ENCODE measurements around the gene JAK3. TPM values are rescaled to one million over a fixed set of nuclear protein-coding genes. Genes with fewer than 3 reads are reported as not detected.

The JAK3 gene
- total and polyA plus RNA-seq, 2 donors (not counting 3 experiments of a cell fraction or from before 2014, with no cell fraction given) = 3.1 to 3.8 TPM

DNA sequence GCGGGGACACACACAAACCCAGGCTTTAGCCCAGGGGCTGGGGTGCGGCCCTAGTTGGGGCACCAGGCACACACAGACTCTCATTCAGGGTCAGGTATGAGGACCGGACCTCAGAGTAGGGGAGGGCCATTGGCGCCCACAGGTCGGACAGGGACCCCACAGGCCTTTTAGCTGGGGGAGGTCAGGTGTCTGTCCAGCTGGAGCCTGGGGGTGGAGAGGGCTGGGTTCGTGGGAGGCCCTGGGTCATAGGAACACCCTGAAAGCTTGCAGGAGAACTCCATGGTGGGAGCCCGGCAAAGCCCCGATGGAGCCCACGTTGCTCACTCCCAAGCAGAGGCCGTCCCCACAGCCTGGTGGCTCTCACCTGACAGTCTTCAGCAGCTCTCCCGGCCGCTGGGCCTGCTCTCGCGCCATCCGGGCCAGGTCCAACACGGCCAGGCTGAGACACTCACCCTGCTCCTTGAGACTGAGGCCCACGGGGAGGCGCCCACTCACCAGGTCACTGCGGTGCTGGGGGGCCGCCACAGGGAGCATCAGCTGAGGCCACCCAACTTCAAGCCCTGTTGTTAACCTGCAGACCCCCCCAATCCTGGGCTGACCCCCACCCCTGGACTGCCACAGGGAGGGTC lies 5.0 kb downstream of the JAK3 start:
- Histone ChIP-seq H3K9me1 (replicated peaks; ENCODE audit: control insufficient read depth, extremely low read depth, insufficient read depth, low read length) (no peaks in the 10 kb centered on the region), H3K27me3 (ENCODE audit: control insufficient read depth in 2 of 2, insufficient read depth in 2 of 2, low read length in 2 of 2) (no peaks in the 10 kb centered on the region), H3K9me3 (replicated peaks; ENCODE audit: control insufficient read depth, insufficient read depth, low read length) (no peaks in the 10 kb centered on the region), H3K4me1 (ENCODE audit: control insufficient read depth, extremely low read depth, insufficient read depth, low read length) (peaks cover 9% of the 10 kb centered on the region), H3K4me2 (ENCODE audit: insufficient read depth, low read length) (peak overlapping the region; percentile 4), H2AFZ (ENCODE audit: low read depth, low read length) (peak overlapping the region; percentile 63), H3K36me3 (ENCODE audit: control insufficient read depth in 2 of 2, extremely low read depth in 1 of 2, insufficient read depth in 2 of 2, low read length in 2 of 2) (no peaks in the 10 kb centered on the region), H3K79me2 (ENCODE audit: control insufficient read depth, insufficient read depth, low read length) (no peaks in the 10 kb centered on the region), H3K27ac (ENCODE audit: insufficient read depth, low read depth, low read length) (no peak overlapping the region), H3K9ac (replicated peaks; ENCODE audit: extremely low read depth, insufficient read depth, low read length) (no peak overlapping the region), H3K4me3 (replicated peaks in 1 of 3; ENCODE audit: insufficient read depth in 1 of 3, low read depth in 1 of 3, low read length in 3 of 3) (no peak overlapping the region), H4K20me1 (replicated peaks; ENCODE audit: control insufficient read depth, extremely low read depth, insufficient read depth, low read length) (no peaks in the 10 kb centered on the region)
- BruUV-seq (replicated peaks) = no TSS peak
- DNase-seq (ENCODE audit: low read depth, low spot score) (no peak), FAIRE-seq (no peak)
- intact Hi-C loops (cut with micrococcal nuclease) (no loop called here), dilution Hi-C loops (cut with MboI; ENCODE audit: extremely low pct_ligation_motif_present, low sequenced_read_pairs) (no loop called here)
- no peak for TF ChIP-seq POLR2AphosphoS5 (IDR thresholded peaks at IDR 0.05; ENCODE audit: insufficient read depth, low read depth, low read length)
- TF ChIP-seq FOS (IDR thresholded peaks at IDR 0.05; ENCODE audit: borderline replicate concordance, insufficient read depth, low read length) = no peak
- no peak for TF ChIP-seq JUN (IDR thresholded peaks at IDR 0.05; ENCODE audit: borderline replicate concordance, insufficient read depth, insufficient read length, low read depth)
- TF ChIP-seq EZH2 (IDR thresholded peaks at IDR 0.05; ENCODE audit: borderline replicate concordance, low read depth, low read length, severe bottlenecking) = no peak
- TF ChIP-seq POLR2A (IDR thresholded peaks at IDR 0.05; ENCODE audit: low read depth, low read length) = no peak
- TF ChIP-seq, protein P1, sequence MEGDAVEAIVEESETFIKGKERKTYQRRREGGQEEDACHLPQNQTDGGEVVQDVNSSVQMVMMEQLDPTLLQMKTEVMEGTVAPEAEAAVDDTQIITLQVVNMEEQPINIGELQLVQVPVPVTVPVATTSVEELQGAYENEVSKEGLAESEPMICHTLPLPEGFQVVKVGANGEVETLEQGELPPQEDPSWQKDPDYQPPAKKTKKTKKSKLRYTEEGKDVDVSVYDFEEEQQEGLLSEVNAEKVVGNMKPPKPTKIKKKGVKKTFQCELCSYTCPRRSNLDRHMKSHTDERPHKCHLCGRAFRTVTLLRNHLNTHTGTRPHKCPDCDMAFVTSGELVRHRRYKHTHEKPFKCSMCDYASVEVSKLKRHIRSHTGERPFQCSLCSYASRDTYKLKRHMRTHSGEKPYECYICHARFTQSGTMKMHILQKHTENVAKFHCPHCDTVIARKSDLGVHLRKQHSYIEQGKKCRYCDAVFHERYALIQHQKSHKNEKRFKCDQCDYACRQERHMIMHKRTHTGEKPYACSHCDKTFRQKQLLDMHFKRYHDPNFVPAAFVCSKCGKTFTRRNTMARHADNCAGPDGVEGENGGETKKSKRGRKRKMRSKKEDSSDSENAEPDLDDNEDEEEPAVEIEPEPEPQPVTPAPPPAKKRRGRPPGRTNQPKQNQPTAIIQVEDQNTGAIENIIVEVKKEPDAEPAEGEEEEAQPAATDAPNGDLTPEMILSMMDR (IDR thresholded peaks at IDR 0.05; ENCODE audit: extremely low read depth in 1 of 2, insufficient read depth in 1 of 2, low read depth in 1 of 2, low read length in 2 of 2) = no peak
- TF ChIP-seq MYC (IDR thresholded peaks at IDR 0.05; ENCODE audit: low read depth, low read length) = no peak
- TF ChIP-seq, protein P2, sequence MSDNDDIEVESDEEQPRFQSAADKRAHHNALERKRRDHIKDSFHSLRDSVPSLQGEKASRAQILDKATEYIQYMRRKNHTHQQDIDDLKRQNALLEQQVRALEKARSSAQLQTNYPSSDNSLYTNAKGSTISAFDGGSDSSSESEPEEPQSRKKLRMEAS (IDR thresholded peaks at IDR 0.05; ENCODE audit: insufficient read depth, insufficient read length) = no peak
- TF ChIP-seq GATA2 (IDR thresholded peaks at IDR 0.05; ENCODE audit: insufficient read depth, insufficient read length, low read depth, low read length) = no peak
- CTCF ChIA-PET = no interaction called here
- POLR2A ChIA-PET = interaction anchor here (0.8 kb wide), 1 partner anchor 17 kb away, joined by 5 read pairs; the partner anchor contains the start of gene RPL18A

All from endothelial cell of umbilical vein (primary cell).